Measurements from ENCODE around the gene BICC1.

BICC1 gene

DNA sequence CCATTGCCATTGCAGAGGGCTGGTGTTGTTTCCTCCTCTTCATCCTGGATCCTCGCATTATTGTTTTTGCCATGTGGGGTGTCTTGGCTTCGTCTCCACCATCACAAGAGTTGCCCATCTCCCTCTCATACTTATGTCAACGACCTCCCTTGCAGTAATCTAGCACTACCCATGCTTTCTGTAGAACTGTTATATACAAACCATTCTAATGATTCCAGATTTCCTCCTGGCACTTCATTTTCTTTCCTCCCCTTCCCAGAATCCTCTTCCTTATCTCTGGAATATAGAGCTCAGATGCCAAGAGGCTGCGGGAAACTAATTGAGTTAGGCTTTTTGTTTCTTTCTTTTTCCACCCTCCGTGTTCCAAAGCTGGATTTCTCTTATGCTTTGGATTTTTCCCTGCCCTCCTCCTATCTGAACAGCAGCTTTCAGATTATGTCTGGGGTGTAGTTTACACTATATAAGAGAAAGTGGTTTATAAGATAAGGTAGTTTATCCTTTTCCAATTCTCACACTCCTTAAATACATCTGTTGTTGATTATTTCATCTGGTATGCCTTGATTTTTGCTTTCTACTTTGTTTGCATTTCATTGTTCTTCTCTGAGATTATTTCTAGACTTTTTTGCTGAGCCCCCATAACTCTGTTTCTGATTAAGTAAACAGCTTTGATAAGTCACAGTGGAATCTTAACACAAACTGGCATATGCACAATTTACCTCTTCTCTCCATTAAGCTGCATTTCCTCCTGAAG, 264.1 kb downstream of the BICC1 start:
- Histone ChIP-seq H3K27me3 (replicated peaks; ENCODE audit: control insufficient read depth, insufficient read depth, low read length) (no peaks in the 10 kb centered on the region), H3K9me3 (ENCODE audit: control insufficient read depth, low read length) (no peaks in the 10 kb centered on the region), H3K4me3 (ENCODE audit: low read length) (peak overlapping the region; percentile 21), H3K4me1 (ENCODE audit: control insufficient read depth, insufficient read depth, low read length) (peaks cover 85% of the 10 kb centered on the region), H3K36me3 (ENCODE audit: control insufficient read depth, insufficient read depth, low read length, severe bottlenecking) (no peaks in the 10 kb centered on the region), H3K9ac (ENCODE audit: low read length) (no peak overlapping the region)
- DNase-seq (ENCODE audit: low read depth) = no peak

DNA sequence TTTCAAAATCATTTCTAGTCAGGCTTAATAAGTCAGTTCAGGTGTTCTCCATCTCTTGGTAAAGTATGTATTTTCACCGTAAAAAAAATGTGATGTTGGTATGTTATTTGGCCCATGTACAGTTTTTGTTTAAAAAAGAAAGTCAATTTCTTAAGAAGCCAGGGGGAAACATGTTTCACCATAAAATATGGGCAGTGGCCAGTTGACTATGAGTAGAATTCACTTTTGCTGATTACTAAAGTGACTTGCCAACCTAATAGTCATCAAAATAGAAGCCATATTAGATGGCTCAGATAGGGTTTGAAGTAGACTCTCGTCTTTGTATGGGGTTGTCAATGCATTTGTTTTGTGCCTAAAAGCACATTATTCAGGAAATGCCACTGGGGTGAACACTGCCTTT, 266.3 kb downstream of the BICC1 start:
- H3K4me3 ChIP-seq (ENCODE audit: low read length) = no peak overlapping the region

DNA sequence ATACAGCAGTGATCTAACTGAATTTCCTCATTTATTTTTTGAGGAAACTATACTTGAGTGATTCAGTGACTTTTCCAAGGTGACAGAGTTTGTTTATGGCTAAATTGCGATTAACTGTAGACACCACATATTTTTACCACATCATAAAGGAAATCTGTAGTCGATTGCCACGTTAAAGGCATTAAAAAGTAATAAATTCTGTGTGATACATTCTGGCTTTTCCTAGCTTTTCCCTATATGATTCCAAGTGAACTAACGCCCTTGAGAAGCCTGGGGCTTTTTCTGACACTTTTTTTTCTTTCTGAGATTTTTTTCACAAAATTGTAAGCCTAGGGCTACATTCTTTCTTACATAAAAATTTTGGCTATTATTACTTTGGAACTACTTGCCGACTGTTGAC, 266.9 kb downstream of the BICC1 start:
- Histone ChIP-seq H3K27me3 (replicated peaks; ENCODE audit: control insufficient read depth, insufficient read depth, low read length) (no peaks in the 10 kb centered on the region), H3K36me3 (ENCODE audit: control insufficient read depth, insufficient read depth, low read length, severe bottlenecking) (no peaks in the 10 kb centered on the region), H3K4me1 (ENCODE audit: control insufficient read depth, insufficient read depth, low read length) (peaks cover 85% of the 10 kb centered on the region), H3K4me3 (ENCODE audit: low read length) (no peak overlapping the region), H3K9me3 (ENCODE audit: control insufficient read depth, low read length) (no peaks in the 10 kb centered on the region), H3K9ac (ENCODE audit: low read length) (peak overlapping the region; percentile 70)
- no peak for DNase-seq (ENCODE audit: low read depth)

More for the DNA sequence above, 266.3 kb downstream of the BICC1 start:
- no peaks in the 10 kb centered on the region for H3K9me3 ChIP-seq (ENCODE audit: control insufficient read depth, low read length)
- H3K36me3 ChIP-seq (ENCODE audit: control insufficient read depth, insufficient read depth, low read length, severe bottlenecking) = no peaks in the 10 kb centered on the region
- DNase-seq (ENCODE audit: low read depth) = no peak
- H3K27me3 ChIP-seq (replicated peaks; ENCODE audit: control insufficient read depth, insufficient read depth, low read length) = no peaks in the 10 kb centered on the region
- peaks cover 84% of the 10 kb centered on the region for H3K4me1 ChIP-seq (ENCODE audit: control insufficient read depth, insufficient read depth, low read length)
- peak overlapping the region; percentile 70 for H3K9ac ChIP-seq (ENCODE audit: low read length)

DNA sequence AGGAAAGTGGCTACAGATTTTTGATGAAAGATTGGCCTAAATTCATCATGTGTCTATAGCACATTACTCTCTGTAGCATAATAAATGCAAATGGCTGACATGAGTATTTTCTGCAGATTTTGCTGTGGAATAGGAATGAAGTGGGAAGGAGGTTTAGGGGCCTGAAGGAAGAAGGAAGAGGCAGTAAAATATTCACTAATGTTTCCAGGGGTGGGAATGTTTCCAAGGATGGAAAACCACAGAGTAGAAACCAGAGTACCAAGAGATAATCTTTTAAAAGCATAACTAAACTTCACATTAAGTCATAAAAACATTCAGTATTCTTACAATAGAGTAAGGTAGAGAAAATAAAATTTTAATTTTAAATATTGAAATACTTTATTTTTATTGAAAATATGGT, 267.8 kb downstream of the BICC1 start:
- Histone ChIP-seq H3K9ac (ENCODE audit: low read length) (peak overlapping the region; percentile 70), H3K36me3 (ENCODE audit: control insufficient read depth, insufficient read depth, low read length, severe bottlenecking) (peaks cover under 1% of the 10 kb centered on the region), H3K4me1 (ENCODE audit: control insufficient read depth, insufficient read depth, low read length) (peaks cover 77% of the 10 kb centered on the region), H3K9me3 (ENCODE audit: control insufficient read depth, low read length) (no peaks in the 10 kb centered on the region), H3K27me3 (replicated peaks; ENCODE audit: control insufficient read depth, insufficient read depth, low read length) (no peaks in the 10 kb centered on the region), H3K4me3 (ENCODE audit: low read length) (peak overlapping the region; percentile 39)
- no peak for DNase-seq (ENCODE audit: low read depth)

DNA sequence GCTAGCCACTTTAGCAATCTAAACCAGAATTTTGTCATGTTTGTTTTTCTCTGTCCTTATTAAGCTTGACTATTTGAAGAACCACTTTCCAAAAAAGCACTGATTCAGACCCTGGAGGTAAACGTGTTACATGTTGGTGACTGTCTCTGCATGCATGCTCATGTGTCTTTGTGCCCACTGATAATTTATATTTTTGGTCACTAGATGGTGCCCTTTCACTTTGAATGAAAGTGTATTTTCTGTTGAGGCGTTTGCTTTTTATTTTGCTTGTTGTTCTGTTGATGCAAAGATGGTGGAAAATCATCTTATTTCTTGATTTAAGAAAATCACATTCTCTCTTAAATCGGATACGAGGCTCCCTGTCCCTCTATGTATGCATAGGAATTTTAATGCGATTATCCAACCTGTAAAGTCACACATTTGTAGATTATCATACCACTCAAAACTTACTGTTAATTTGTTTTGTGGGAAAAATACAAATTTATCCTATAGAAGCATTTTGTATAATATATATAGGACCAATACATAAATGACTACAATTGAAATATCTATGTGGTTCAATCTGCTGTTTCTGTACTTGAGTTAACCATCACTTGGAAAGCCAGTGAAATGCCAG, 269.3 kb downstream of the BICC1 start:
- H3K4me3 ChIP-seq (ENCODE audit: low read length) = no peak overlapping the region
- peak overlapping the region; percentile 62 for H3K9ac ChIP-seq (ENCODE audit: low read length)
- DNase-seq (ENCODE audit: low read depth) = peak; percentile 82
- H3K36me3 ChIP-seq (ENCODE audit: control insufficient read depth, insufficient read depth, low read length, severe bottlenecking) = peaks cover 7% of the 10 kb centered on the region
- H3K27me3 ChIP-seq (replicated peaks; ENCODE audit: control insufficient read depth, insufficient read depth, low read length) = no peaks in the 10 kb centered on the region
- no peaks in the 10 kb centered on the region for H3K9me3 ChIP-seq (ENCODE audit: control insufficient read depth, low read length)
- H3K4me1 ChIP-seq (ENCODE audit: control insufficient read depth, insufficient read depth, low read length) = peaks cover 63% of the 10 kb centered on the region

DNA sequence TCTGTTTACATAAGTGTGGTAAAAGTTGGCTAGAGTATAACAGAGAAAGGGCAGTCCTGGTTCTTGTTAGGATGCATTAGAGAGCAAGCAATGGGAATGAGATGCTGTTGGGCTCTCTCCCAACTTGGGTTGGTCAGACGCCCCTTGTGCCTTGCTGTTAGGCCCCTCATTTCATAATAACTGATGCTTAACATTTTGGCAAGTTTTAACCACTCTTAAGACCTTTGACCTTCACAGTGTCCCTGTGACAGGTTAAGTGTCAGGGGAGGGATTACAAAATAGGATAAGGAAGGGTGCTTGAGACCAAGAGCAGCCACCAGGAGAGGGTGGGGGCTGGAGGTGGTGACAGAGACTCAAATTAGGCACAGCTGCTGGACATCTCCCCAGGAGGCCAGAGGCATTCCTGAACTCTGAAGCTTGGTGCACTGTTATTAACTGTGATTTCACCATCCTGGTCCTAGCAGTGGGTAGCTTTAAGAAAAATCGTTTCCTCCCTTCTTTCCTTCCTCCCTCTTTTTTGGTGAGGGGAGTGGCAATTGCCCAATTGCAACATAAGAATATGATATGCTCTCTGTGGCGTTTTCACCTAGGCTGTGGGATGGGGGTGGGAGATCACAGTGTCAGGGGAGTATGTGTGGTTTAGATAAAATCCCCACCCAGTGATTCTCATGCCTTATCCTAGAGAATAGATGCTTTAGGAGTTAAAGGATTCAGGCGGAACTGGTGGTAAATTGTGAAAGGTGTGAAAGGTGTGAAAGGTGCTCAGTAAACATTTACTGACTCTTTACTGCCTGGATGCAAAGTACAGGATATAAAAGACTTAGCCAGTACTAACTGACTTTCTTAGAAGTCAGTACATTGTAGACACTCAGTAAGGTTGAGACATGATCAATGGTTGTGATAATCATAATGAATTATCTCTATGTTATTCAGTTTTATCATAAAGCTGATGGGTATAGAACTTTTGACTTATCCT, 270.5 kb downstream of the BICC1 start:
- H3K4me1 ChIP-seq (ENCODE audit: control insufficient read depth, insufficient read depth, low read length) = peaks cover 60% of the 10 kb centered on the region
- no peaks in the 10 kb centered on the region for H3K27me3 ChIP-seq (replicated peaks; ENCODE audit: control insufficient read depth, insufficient read depth, low read length)
- DNase-seq (ENCODE audit: low read depth) = peak; percentile 89
- peak overlapping the region; percentile 27 for H3K4me3 ChIP-seq (ENCODE audit: low read length)
- peak overlapping the region; percentile 69 for H3K9ac ChIP-seq (ENCODE audit: low read length)
- H3K9me3 ChIP-seq (ENCODE audit: control insufficient read depth, low read length) = no peaks in the 10 kb centered on the region
- peaks cover 11% of the 10 kb centered on the region for H3K36me3 ChIP-seq (ENCODE audit: control insufficient read depth, insufficient read depth, low read length, severe bottlenecking)

DNA sequence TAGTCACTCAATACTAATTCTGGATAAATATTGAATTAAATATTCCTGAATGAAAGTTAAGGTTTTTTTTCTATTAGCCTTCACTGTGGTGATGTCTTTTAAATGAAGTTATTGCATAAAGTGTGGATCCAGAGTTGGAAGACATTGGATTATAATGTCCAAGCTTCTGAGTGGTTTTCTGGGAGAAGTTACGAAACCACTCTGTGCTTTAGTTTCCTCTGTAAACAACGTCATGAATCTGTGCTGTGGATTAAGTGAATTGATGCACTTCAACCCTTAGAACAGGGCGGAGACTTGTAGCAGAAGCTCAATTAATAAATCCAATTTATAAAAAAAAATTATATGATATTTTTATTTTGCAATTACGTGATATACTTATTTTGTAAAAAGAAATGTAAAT, 271.7 kb downstream of the BICC1 start:
- H3K36me3 ChIP-seq (ENCODE audit: control insufficient read depth, insufficient read depth, low read length, severe bottlenecking) = peaks cover 20% of the 10 kb centered on the region
- peaks cover 51% of the 10 kb centered on the region for H3K4me1 ChIP-seq (ENCODE audit: control insufficient read depth, insufficient read depth, low read length)
- H3K9ac ChIP-seq (ENCODE audit: low read length) = no peak overlapping the region
- H3K9me3 ChIP-seq (ENCODE audit: control insufficient read depth, low read length) = no peaks in the 10 kb centered on the region
- DNase-seq (ENCODE audit: low read depth) = peak; percentile 33
- no peaks in the 10 kb centered on the region for H3K27me3 ChIP-seq (replicated peaks; ENCODE audit: control insufficient read depth, insufficient read depth, low read length)
- no peak overlapping the region for H3K4me3 ChIP-seq (ENCODE audit: low read length)

DNA sequence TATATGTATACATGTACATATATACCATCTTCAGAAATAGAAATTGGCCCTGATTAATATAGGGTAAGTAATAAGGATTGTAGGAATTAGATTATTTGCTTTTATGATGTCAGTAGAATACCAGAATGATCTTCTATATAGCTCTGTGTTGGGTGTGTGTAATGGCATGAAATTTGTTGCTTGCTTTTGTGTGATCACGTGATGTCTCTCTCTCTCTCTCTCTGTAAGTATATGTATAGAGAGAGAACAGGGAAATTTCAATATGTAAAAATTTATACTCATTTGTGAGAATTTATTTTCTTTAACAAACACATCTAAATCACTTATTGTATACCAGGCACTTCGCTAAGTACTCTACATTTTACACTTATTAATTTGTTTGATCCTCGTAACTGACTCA, 272.7 kb downstream of the BICC1 start:
- Histone ChIP-seq H3K4me1 (ENCODE audit: control insufficient read depth, insufficient read depth, low read length) (peaks cover 42% of the 10 kb centered on the region), H3K27me3 (replicated peaks; ENCODE audit: control insufficient read depth, insufficient read depth, low read length) (no peaks in the 10 kb centered on the region), H3K36me3 (ENCODE audit: control insufficient read depth, insufficient read depth, low read length, severe bottlenecking) (peaks cover 28% of the 10 kb centered on the region), H3K4me3 (ENCODE audit: low read length) (no peak overlapping the region), H3K9ac (ENCODE audit: low read length) (no peak overlapping the region), H3K9me3 (ENCODE audit: control insufficient read depth, low read length) (no peaks in the 10 kb centered on the region)
- DNase-seq (ENCODE audit: low read depth) = no peak

DNA sequence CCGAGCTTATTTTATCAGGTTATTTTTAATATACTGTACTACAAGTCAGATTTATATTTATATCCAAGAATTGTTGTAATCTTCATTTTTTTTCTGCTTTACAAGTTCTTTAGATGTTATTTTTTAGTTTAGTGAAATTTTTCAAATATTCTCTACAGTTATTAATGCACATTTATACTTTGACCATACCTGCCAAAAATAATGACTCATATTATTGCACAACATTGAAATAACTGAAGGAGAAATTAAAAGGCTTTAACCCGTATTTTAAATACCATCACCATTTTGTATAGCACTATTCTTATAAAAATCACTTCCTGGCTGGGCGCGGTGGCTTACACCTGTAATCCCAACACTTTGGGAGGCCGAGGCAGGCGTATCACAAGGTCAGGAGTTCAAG, 278.5 kb downstream of the BICC1 start:
- DNase-seq (ENCODE audit: low read depth) = peak; percentile 44
- peak overlapping the region; percentile 35 for H3K9ac ChIP-seq (ENCODE audit: low read length)
- H3K27me3 ChIP-seq (replicated peaks; ENCODE audit: control insufficient read depth, insufficient read depth, low read length) = no peaks in the 10 kb centered on the region
- peaks cover 16% of the 10 kb centered on the region for H3K4me1 ChIP-seq (ENCODE audit: control insufficient read depth, insufficient read depth, low read length)
- peaks cover 51% of the 10 kb centered on the region for H3K36me3 ChIP-seq (ENCODE audit: control insufficient read depth, insufficient read depth, low read length, severe bottlenecking)
- no peaks in the 10 kb centered on the region for H3K9me3 ChIP-seq (ENCODE audit: control insufficient read depth, low read length)
- no peak overlapping the region for H3K4me3 ChIP-seq (ENCODE audit: low read length)

DNA sequence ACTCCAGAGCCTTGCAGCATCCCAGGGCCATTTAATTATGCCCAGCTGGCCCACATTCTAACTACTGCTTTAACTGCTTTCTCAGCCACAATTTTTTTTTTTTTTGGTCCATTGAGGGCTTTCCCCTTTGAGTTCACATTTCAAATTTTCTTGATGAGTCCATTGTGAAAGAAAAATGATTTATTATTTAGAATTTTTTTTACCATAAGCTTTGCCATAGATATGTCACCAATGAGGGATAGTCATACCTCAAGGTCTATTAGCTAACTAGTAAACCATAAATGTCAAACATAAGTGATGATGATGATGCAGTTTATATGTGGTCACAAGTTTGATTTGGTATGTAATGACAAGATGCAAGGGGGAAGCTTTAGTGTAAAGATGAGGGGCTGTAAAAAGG, 282.9 kb downstream of the BICC1 start:
- Histone ChIP-seq H3K4me3 (ENCODE audit: low read length) (no peak overlapping the region), H3K9me3 (ENCODE audit: control insufficient read depth, low read length) (no peaks in the 10 kb centered on the region), H3K4me1 (ENCODE audit: control insufficient read depth, insufficient read depth, low read length) (peaks cover 31% of the 10 kb centered on the region), H3K9ac (ENCODE audit: low read length) (no peak overlapping the region), H3K36me3 (ENCODE audit: control insufficient read depth, insufficient read depth, low read length, severe bottlenecking) (peaks cover 54% of the 10 kb centered on the region), H3K27me3 (replicated peaks; ENCODE audit: control insufficient read depth, insufficient read depth, low read length) (no peaks in the 10 kb centered on the region)
- DNase-seq (ENCODE audit: low read depth) = no peak

DNA sequence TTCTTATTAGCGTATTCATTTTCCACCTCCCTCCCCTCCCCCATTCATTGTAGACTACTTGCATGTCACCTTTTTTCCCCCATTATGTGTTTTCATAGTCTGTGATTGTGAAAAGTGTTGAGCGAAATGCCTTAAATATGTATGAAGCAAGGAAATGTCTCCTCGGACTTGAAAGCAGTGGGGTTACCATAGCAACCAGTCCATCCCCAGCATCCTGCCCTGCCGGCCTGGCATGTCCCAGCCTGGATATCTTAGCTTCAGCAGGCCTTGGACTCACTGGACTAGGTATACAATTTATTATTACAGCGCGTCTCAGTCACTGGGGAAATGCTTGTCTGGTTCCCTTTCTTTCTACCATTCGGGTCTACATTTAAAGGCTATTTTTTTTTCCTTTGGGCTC, 283.6 kb downstream of the BICC1 start:
- no peak overlapping the region for H3K4me3 ChIP-seq (ENCODE audit: low read length)
- no peak for DNase-seq (ENCODE audit: low read depth)
- H3K4me1 ChIP-seq (ENCODE audit: control insufficient read depth, insufficient read depth, low read length) = peaks cover 24% of the 10 kb centered on the region
- H3K9me3 ChIP-seq (ENCODE audit: control insufficient read depth, low read length) = no peaks in the 10 kb centered on the region
- H3K36me3 ChIP-seq (ENCODE audit: control insufficient read depth, insufficient read depth, low read length, severe bottlenecking) = peaks cover 61% of the 10 kb centered on the region
- peak overlapping the region; percentile 56 for H3K9ac ChIP-seq (ENCODE audit: low read length)
- H3K27me3 ChIP-seq (replicated peaks; ENCODE audit: control insufficient read depth, insufficient read depth, low read length) = no peaks in the 10 kb centered on the region
